Stomach (tissue), 9 donors: Measurements from ENCODE around the gene WNT8A. TPM values are rescaled to one million over a fixed set of nuclear protein-coding genes. Genes with fewer than 3 reads are reported as not detected.

Experiments used
- DNase-seq, 2 donors: peaks; one replicate each; pipeline versions ENCODE4 v3.0.0 to v3.0.0-alpha.2; 2013 to 2019
- H3K27ac ChIP-seq, 5 donors: fragments of 200-600 bp in 4 of 5; sonication (generic) in 4 of 5; one replicate each; pipeline ENCODE4 v1.5.1; 2013 to 2019; ENCODE audit warnings: mild to moderate bottlenecking in 1 of 5, moderate library complexity in 1 of 5
- H3K27me3 ChIP-seq, 3 donors: fragments of 200-600 bp; sonication (generic); one replicate each; pipeline ENCODE4 v1.5.1; 2017 to 2019; ENCODE audit warnings: mixed run types in 1 of 3
- H3K36me3 ChIP-seq, 4 donors: fragments of 200-600 bp; sonication (generic); 1 replicate in 3 of 4; 2 replicates in 1 of 4; pipeline ENCODE4 v1.5.1; 2016 to 2019
- H3K4me1 ChIP-seq, 4 donors: fragments of 200-600 bp; sonication (generic); one replicate each; pipeline ENCODE4 v1.5.1; 2016 to 2019
- H3K4me3 ChIP-seq, 4 donors: fragments of 200-600 bp; sonication (generic) in 3 of 4; one replicate each; pipeline ENCODE4 v1.5.1; 2016 to 2019; ENCODE audit warnings: mild to moderate bottlenecking in 1 of 4
- H3K9me3 ChIP-seq, 4 donors: fragments of 200-600 bp; sonication (generic); one replicate each; pipeline ENCODE4 v1.5.1; 2016 to 2019
- EP300 ChIP-seq: sonication (generic); formaldehyde crosslinking; IDR thresholded peaks from one replicate; pipeline ENCODE4 v1.6.1; 2017; ENCODE audit warnings: antibody characterized with exemption
- POLR2A ChIP-seq, 4 donors: fragments of 450-650 bp; IDR thresholded peaks; one replicate each; pipeline ENCODE4 v1.6.1; 2016; ENCODE audit warnings: antibody characterized with exemption in 4 of 4, control low read depth in 2 of 4, mild to moderate bottlenecking in 1 of 4, moderate library complexity in 1 of 4
- POLR2AphosphoS5 ChIP-seq, 3 donors: sonication (generic); formaldehyde crosslinking; IDR thresholded peaks; one replicate each; pipeline ENCODE4 v1.6.1; 2016; ENCODE audit warnings: antibody characterized with exemption in 3 of 3
- WGBS, 5 donors: extraction: QIAGEN DNeasy Blood & Tissue Kit in 3 of 5; methylation state at CpG; one replicate each; pipeline versions ENCODE4 v1.1.5 to v1.1.7; 2013 to 2018; 5-methylcytosine and 5-hydroxymethylcytosine counted together
- intact Hi-C: fragments of 100-400 bp; cut with DNase I; formaldehyde crosslinking; loops from one replicate; pipeline ENCODE4 v1.15.1; 2023; ENCODE audit warnings: low total_unique reads
- polyA plus RNA-seq, 3 donors: library from polyadenylated mRNA; stranded (reverse); fragments of 200-250 nt; gene quantifications; one replicate each; pipeline ENCODE4 v1.2.3, GENCODE V29; 2013
- total RNA-seq, 5 donors: library from RNA; depleted of rRNA; stranded (reverse); fragments of >200 nt; gene quantifications; one replicate each; pipeline versions ENCODE4 v1.1.0 to v1.2.3, GENCODE V29; 2014 to 2016
- TF ChIP-seq, protein P1 (sequence below), 7 experiments: fragments of 450-650 bp in 4 of 7; fragments of 200-600 bp in 3 of 7; sonication (generic) in 3 of 7; IDR thresholded peaks; one replicate each; pipeline ENCODE4 v1.5.1; 2016 to 2019; ENCODE audit warnings: antibody characterized with exemption in 7 of 7, control low read depth in 2 of 7, mild to moderate bottlenecking in 1 of 7
- donor health status: healthy with polysubstance abuse.
- donor health status: Bipolar disorder and iron deficiency.
- donor health status: healthy.

WNT8A gene
- total and polyA plus RNA-seq, 8 donors = not detected

DNA sequence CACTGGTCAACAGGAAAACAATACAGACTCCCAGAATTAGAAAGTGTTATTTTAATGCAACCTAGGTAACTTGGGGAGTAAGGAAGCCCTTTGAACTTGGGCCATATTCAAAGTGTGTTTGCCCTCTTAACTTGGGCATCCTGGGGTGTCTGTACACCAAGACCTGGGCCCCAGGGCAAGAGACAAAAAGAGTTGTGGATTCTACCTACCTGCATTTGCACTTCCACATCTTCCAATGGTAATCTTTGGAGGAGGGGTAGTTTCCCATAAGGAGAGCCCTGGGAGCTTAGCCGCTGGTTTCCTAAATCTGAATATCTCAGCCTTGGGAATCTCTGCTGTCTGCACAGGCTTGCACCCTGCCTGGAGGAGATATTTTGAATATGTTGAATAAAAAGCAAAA, 8.5 kb downstream of the WNT8A start:
- Histone ChIP-seq H3K4me1 (no peaks in the 10 kb centered on the region), H3K9me3 (no peaks in the 10 kb centered on the region), H3K27ac (no peak overlapping the region), H3K36me3 (no peaks in the 10 kb centered on the region), H3K27me3 (peaks cover 0 to 13% (median 0%) of the 10 kb centered on the region in 3 donors), H3K4me3 (no peak overlapping the region)
- TF ChIP-seq EP300 (no peak), POLR2AphosphoS5 (IDR thresholded peaks at IDR 0.05) (no peak), POLR2A (IDR thresholded peaks at IDR 0.05) (no peak)
- TF ChIP-seq, protein P1, sequence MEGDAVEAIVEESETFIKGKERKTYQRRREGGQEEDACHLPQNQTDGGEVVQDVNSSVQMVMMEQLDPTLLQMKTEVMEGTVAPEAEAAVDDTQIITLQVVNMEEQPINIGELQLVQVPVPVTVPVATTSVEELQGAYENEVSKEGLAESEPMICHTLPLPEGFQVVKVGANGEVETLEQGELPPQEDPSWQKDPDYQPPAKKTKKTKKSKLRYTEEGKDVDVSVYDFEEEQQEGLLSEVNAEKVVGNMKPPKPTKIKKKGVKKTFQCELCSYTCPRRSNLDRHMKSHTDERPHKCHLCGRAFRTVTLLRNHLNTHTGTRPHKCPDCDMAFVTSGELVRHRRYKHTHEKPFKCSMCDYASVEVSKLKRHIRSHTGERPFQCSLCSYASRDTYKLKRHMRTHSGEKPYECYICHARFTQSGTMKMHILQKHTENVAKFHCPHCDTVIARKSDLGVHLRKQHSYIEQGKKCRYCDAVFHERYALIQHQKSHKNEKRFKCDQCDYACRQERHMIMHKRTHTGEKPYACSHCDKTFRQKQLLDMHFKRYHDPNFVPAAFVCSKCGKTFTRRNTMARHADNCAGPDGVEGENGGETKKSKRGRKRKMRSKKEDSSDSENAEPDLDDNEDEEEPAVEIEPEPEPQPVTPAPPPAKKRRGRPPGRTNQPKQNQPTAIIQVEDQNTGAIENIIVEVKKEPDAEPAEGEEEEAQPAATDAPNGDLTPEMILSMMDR (IDR thresholded peaks at IDR 0.05) = no peak
- DNase-seq = no peak
- intact Hi-C loops = no loop called here
- WGBS, 5 donors = 44 to 81% (median 56%) methylated on average over 1 of the region's 1 CpG

- Histone ChIP-seq H3K4me1 (no peaks in the 10 kb centered on the region), H3K36me3 (no peaks in the 10 kb centered on the region), H3K4me3 (no peak overlapping the region), H3K9me3 (no peaks in the 10 kb centered on the region), H3K27me3 (peaks cover 0 to 20% (median 0%) of the 10 kb centered on the region in 3 donors), H3K27ac (no peak overlapping the region)
- TF ChIP-seq POLR2AphosphoS5 (IDR thresholded peaks at IDR 0.05) (no peak), POLR2A (IDR thresholded peaks at IDR 0.05) (no peak), EP300 (no peak)
- TF ChIP-seq, protein P1 (IDR thresholded peaks at IDR 0.05) = no peak
- DNase-seq = no peak
- intact Hi-C loops = no loop called here
- WGBS, 5 donors = 56 to 73% (median 62%) methylated on average over 1 of the region's 1 CpG
Measured at GRCh38 chr5:138093036-138093435, 9.2 kb downstream of the WNT8A start.

DNA sequence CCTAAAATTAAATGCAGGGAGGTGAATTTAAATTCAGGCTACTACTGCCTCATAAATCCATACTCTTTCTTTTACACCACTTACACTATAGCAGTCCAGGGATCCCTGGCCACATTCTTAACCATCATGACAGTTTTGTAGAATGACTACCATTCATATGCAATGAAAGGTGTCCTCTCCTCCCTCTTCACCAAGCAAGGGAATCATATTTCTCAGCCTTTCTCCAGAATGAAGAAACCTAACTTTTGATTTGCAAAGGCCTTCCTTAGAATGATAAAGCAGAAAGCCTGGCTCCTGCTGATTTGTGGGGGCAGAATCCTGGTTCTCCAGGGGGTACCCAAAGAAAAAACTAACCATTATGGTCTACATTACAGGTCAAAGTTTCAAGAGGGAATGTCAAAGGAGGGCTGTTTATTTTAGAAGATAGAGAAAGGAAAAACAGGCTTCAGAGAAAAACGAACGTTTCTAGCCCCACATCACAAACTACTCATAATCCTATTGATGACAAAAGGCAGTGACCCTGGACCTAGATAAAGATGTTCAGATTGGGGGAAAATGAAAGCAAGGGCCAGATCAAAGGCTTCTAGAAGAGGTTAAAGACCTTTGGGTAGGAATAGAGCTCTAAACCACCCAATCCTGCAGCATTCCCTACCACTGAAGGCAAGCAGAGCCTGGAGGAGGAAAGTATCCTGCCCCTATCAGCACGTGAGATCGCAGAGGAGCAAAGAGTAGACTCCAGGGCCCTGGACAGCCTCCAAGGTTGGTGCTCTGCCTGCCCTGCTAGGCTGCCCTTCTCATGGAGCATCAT, 11.5 kb downstream of the WNT8A start:
- no peaks in the 10 kb centered on the region for H3K9me3 ChIP-seq

DNA sequence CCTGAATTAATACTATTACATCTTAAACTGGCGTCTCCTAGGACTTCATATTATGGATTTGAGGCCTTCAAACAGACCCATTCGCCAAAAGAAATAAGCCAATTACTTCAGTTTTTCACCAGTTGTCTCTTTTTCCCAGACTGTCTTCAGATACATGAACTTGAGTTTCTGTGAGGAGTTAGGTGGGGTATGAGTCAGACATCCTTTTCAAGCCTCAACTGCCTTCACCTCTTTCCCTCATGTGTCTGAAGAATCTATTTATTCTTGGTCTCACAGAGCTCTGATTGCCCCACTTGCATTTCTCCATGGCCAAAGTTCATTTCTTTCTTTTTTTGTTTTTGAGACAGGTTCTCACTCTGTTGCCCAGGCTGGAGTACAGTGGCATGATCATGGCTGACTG, 12.5 kb downstream of the WNT8A start:
- Histone ChIP-seq H3K4me1 (no peaks in the 10 kb centered on the region), H3K36me3 (no peaks in the 10 kb centered on the region), H3K4me3 (no peak overlapping the region), H3K27me3 (peaks cover 0 to 17% (median 0%) of the 10 kb centered on the region in 3 donors), H3K27ac (no peak overlapping the region), H3K9me3 (no peaks in the 10 kb centered on the region)
- WGBS, 5 donors = 71 to 95% (median 84%) methylated on average over 2 of the region's 2 CpGs
- intact Hi-C loops = no loop called here
- TF ChIP-seq POLR2AphosphoS5 (IDR thresholded peaks at IDR 0.05) = no peak
- no peak for TF ChIP-seq EP300
- DNase-seq = no peak

More for the DNA sequence above, 11.5 kb downstream of the WNT8A start:
- Histone ChIP-seq H3K27ac (no peak overlapping the region), H3K36me3 (no peaks in the 10 kb centered on the region), H3K4me1 (no peaks in the 10 kb centered on the region), H3K4me3 (no peak overlapping the region), H3K27me3 (peaks cover 0 to 28% (median 0%) of the 10 kb centered on the region in 3 donors)
- TF ChIP-seq EP300 (no peak), POLR2A (IDR thresholded peaks at IDR 0.05) (no peak), POLR2AphosphoS5 (IDR thresholded peaks at IDR 0.05) (no peak)
- DNase-seq = no peak
- 28 to 45% (median 32%) methylated on average over 4 of the region's 4 CpGs for whole genome bisulfite sequencing, 5 donors
- intact Hi-C loops = no loop called here

DNA sequence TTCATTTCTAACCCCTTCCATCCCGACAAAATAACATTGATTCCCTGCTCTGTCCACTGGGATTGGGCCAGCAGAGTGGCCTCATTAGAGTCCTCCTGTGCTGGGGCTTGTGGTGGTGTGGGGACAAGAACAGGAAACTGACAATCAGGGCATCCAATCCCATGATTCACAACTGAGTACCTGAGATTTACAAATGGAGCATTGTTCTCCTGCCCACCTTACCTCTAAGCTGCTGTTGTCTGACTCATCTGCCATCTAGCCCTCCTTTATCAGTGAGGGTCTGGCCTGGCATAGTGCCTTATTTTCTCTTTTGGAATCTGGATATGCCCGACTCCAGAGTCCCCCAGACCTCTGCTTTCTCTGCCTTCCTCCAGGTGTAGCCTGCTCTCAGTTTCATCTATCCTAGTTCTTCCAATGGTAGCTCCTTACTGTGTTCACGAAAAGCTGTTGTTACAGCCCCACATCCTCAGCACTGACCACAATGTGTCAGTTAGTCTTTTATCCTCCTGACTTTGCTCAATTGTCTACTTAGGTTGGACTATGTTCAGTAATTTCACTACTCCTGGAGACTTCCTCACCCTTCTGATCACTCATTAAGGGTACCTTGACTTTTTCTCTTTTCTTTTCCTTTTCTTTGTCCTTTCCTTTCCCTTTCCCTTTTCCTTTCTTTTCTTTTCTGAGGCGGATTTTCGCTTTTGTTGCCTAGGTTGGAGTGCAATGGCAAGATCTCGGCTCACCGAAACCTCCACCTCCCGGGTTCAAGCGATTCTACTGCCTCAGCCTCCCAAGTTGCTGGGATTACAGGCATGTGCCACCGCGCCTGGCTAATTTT, 13.4 kb downstream of the WNT8A start:
- 87 to 91% (median 89%) methylated on average over 11 of the region's 11 CpGs for WGBS, 5 donors
- no peak for TF ChIP-seq EP300
- TF ChIP-seq POLR2A (IDR thresholded peaks at IDR 0.05) = no peak
- TF ChIP-seq POLR2AphosphoS5 (IDR thresholded peaks at IDR 0.05) = no peak
- TF ChIP-seq, protein P1 (IDR thresholded peaks at IDR 0.05) = no peak

More for the DNA sequence above, 13.4 kb downstream of the WNT8A start:
- Histone ChIP-seq H3K4me1 (no peaks in the 10 kb centered on the region), H3K36me3 (no peaks in the 10 kb centered on the region), H3K27ac (no peak overlapping the region), H3K4me3 (no peak overlapping the region), H3K27me3 (peaks cover 0 to 16% (median 0%) of the 10 kb centered on the region in 3 donors), H3K9me3 (no peaks in the 10 kb centered on the region)
- DNase-seq = no peak
- intact Hi-C loops = no loop called here
